GM21723 (cell line): ENCODE results near the gene PRDX2.

Experiments used
- ATAC-seq: cut with Tn5 transposase; IDR thresholded peaks from one replicate; pipeline ENCODE4 v1.9.1; 2021; ENCODE audit warnings: mild to moderate bottlenecking, moderate library complexity; ENCODE audit not compliant: unreplicated experiment

PRDX2 gene

GRCh38 chr19:12756150-12756883 is 45.3 kb downstream of the PRDX2 start:
- no peak for ATAC-seq

GRCh38 chr19:12754465-12755196 is 47.0 kb downstream of the PRDX2 start:
- no peak for ATAC-seq

GRCh38 chr19:12752056-12752781 is 49.4 kb downstream of the PRDX2 start:
- no peak for ATAC-seq

- no peak for ATAC-seq
Observed at GRCh38 chr19:12751635-12752034, 50.0 kb downstream of the PRDX2 start, which contains the start of gene BEST2. TSS of gene BEST2 (plus strand) at chr19:12751791. CDS start at chr19:12752593, 802 bp downstream.

GRCh38 chr19:12750851-12751250 is 50.7 kb downstream of the PRDX2 start:
- ATAC-seq: no peak

GRCh38 chr19:12749938-12750521 is 51.6 kb downstream of the PRDX2 start:
- no peak for ATAC-seq

GRCh38 chr19:12748489-12748888 is 53.1 kb downstream of the PRDX2 start:
- ATAC-seq: no peak
